ENCODE measurements around the gene POLDIP2. TPM values are rescaled to one million over a fixed set of nuclear protein-coding genes. Genes with fewer than 3 reads are reported as not detected.
A peak's percentile ranks its signal among the peaks of the same experiment; 100 is the strongest.

Gene POLDIP2
- total RNA-seq, 1 donor from 2014 or later = 157 TPM

DNA sequence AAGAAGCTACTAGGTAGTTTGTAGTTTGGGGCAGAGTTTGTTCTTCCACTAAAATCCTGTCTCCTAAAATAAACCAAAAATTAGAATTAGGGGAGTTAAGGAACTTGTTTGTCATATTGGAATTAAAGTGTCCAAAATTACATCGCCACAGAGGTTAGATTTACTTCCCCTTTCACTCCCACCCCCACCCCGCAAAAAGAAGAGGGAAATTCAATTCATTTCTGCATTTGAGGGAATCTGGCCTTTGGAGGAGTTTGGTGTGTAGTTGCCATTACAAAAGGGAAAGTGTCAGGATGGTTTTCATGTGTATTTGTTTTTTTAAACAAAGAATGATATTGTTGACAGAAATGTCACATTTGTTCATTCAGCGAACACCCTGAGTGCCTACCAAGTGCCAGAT, 32.5 kb downstream of the POLDIP2 start:
- no peak for ATAC-seq
- intact Hi-C loops (cut with micrococcal nuclease) = no loop called here
- no peak for DNase-seq

DNA sequence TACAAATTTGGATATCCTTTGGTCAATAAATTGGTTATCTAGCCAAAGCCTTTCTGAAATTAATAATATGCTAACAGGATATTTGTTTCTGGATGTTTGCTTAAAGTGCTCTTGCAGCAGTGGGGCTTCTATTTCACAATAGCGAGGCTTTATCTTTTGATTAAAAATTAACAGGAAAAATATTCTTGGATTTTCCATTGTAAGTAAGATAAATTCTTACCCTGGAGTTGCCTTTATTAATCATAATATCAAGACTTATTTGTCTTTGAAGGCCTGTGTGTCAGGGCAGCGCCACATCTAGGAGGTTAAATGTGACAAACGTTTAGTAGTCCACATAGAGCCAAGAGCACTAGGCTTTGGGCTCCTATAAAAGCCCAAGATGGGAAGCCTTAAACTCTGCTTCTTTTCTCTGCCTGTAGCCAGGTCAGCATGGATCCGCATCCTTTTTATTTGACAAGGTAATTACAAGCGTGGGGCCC, 33.0 kb downstream of the POLDIP2 start:
- DNase-seq (no peak), ATAC-seq (no peak)
- intact Hi-C loops (cut with micrococcal nuclease) = no loop called here

DNA sequence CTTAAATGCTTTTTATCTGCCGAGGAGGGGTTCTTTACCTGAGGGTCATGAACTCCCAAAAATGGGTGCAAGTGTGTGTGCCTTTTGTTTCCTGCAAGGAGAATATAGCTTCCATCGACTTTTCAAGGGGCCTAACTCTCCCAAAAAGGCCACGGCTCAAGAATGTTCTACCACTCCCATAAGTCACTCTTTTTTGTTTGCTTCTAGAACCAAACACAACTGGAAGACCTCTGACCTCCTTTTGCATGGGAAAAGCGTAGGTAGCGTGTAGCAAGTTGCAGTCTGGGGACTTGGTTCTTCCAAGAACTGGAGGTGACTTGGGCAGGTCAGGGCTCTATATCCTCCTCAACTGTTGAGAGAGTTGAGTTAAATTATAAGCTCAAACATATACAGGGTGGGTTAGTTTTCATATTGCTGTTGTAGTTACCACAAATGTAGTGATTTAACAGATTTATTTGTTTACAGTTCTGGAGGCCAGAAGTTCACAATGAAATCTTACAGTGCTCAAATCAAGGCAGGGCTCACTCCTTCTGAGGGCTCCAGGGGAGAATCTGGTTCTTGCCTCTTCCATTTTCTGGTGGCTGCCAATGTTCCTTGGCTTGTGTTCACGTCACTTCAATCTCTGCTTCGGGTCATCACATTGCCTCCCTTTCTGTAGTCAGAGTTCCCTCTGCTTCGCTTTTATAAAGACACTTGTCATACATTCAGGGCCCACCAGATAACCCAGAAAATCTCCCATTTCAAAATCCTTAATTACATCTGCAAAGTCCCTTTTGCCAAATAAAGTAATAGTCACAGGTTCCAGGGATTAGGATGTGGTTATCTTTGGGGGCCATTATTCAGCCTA, 36.9 kb downstream of the POLDIP2 start:
- ATAC-seq (no peak), DNase-seq (no peak)
- intact Hi-C loops (cut with micrococcal nuclease) = no loop called here

DNA sequence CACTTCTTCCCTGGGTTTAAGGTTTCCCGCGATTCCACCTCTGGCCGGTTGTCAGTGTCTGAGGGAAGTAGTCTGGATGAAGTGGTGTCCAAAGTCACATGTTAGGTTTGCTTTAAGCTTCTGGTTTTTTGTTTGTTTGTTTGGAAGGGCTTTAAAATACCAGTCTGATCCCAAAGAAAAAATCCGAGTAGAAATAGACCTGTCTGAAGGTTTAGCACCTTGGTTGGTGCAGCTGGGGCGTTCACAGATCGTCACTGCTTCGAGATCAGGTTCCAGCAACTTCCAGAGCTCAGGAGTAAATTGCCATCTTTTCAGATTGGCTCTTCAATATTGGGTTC, 37.8 kb downstream of the POLDIP2 start:
- intact Hi-C loops (cut with micrococcal nuclease) = no loop called here
- no peak for DNase-seq
- ATAC-seq = no peak

DNA sequence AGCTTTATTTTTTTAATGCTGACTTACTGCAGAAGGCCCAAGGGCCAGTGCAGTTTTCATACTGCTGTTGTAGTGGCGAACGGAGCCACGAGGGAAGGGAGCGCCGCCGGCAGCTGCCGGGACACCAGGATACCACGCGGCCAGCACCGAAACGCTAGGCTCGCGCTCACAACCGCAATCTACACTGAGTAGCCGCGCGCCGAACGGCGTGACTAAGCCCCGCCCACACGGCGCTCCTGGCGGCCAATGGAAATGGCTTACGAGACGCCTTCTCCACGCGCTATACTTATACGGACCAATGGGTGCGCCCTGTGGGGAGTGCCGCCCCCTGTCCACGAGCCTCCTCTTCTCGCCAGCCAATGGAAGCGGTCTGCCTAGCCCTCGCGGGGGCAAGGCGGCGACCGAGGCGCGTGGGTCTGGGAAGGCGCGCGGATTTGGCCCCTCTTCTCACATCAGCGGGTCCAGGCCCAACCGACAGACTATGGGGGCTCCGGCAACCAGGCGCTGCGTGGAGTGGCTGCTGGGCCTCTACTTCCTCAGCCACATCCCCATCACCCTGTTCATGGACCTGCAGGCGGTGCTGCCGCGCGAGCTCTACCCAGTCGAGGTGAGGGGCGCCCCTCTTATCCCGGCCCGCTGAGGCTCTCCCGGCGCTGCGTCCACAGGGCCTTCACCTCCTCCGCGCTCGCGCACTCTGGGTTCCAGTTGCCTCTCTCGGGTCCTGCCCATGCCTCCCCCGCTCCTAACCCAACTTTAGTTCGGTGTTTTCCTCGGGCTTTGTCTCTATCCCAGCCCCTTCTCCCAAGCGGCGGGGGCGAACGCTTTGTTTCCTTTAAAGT, 38.3 kb downstream of the POLDIP2 start, which contains the start of gene TMEM97:
TMEM97 (plus strand) TSS at position 442 of the 839 bp plus-strand sequence; CDS start at position 482, 40 bp downstream.
- ATAC-seq (peak; percentile 100), DNase-seq (peak; percentile 98)
- intact Hi-C loops (cut with micrococcal nuclease) = no loop called here

DNA sequence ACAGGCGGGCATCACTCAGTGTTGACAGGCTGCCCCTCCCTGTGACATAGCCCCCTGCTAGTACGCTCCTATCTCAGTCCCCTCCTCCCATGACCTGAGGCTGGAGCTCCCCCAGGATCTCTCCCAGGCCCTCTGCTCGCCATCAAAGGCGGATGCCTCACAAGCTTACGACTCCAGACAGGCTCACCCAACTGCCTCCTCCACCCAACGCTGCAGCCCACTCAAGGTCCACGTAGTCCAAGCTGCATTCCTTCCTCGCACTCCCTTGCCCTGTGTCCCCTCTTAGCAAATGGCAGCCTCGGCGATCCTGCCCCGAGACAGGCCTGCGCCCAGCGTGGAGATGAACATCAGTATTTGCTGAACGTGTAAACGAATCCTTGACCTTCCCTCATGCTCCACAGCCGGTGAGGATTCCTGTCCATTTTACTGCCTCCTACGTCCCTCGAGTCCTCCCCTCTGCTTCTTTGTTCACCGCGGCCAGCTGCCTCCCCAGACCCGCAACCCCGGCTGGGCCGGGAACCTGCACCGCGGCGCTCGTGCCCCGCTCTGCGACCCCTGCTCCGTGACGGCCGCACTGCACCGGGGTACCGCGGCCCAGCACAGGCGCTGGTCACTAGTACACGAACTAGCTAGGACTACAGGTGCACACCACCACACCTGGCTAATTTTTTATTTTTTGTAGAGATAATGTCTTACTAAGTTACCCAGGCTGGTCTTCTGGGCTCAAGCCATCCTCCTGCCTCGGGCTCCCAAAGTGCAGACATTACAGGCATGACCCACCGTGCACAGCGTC, 39.2 kb downstream of the POLDIP2 start:
- DNase-seq (no peak), ATAC-seq (peak; percentile 3)
- intact Hi-C loops (cut with micrococcal nuclease) = no loop called here

DNA sequence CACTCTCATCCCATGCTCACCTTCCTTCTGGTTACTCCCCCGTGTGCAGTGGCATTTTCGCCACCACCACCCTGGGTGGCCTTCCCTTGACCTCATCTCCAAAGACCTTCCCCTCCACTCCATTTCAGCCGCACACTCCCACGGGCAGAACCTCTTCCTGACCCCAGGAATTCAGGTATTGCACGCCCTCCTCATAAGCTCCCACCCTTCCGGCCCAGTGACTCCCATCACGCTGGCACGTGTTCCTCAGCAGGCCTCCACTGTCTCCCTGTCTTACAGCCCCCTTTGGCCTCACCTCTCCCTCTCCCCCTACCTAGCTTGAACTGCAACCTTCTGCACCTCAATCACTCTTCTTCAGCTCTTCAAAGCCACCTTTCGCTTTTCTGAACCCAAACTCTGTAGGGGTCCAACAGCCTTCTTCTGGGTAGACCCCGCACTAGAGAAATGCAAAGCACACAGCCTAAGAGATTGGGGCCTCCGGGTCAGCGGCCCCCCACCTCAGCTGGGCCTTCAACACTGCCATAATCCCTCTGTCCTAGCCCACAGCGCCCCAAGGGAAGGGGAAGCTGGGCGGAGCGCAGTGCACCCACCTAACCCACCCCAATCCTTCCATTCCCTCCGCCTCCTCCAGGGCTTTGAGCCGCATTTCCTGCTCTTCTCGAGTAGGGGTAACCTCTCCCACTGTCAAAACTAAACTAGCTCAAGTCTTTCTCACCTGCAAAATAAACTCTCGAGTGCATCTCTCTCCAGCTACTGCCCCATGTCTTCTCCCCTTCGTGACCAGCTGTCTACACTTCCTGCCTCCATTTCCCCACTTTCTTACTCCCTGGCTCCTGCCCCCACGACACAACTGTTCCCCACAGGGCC, 40.0 kb downstream of the POLDIP2 start:
- ATAC-seq (no peak), DNase-seq (no peak)
- intact Hi-C loops (cut with micrococcal nuclease) = no loop called here

DNA sequence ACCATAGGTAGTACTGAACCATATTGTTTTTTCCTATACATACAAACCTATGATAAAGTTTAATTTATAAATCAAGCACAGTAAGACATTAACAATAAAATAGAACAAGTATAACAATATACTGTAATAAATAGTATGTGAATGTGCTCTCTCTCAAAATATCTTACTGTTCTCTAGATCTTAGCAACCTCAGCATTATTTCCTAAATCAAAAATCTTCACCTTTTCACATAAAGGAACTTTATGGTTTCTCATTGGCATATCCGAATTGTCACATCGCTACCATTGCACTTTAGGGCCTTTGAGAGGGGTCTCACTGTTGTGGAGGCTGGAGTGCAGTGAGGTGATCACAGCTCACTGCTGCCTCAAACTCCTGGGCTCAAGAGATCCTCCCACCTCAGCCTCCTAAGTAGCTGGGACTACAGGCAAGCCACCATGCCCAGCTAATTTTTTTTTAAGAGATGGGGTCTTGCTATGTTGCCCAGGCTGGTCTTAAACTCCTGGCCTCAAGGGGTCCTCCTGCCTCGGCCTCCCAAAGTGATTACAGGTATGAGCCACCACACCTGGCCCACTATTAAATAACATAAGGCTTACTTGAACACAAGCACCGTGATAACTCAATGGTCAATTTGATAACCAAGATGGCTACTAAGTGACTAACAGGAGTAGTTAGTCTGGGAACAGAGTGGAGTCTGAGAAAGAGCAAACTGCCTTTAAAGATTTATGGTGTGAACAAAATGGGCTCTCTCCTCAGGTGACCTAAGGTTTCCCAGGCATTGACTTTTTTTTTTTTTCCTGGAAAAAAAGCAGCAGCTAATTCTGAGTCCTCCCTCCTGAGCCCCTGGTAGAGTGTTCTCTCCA, 41.3 kb downstream of the POLDIP2 start:
- ATAC-seq (no peak), DNase-seq (no peak)
- intact Hi-C loops (cut with micrococcal nuclease) = no loop called here

DNA sequence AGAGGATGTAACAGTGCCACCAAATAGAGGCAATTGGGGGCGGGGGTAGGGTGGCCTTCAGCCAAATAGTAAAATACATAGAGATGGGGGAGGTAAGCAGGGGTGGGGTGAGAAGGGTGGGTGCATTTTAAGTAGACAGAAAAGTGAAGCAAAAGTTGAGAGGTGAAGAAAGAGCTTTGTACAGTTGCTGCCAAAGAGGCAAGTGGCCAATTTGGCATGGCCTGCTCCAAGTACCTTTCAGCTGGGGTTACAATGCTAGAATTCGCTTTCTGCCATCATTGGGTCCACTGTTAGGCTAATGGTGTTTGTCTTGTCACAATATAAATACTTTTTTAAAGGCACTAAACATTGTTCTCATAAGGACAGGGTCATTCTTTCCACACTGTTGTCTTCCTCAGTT, 43.5 kb downstream of the POLDIP2 start:
- DNase-seq (no peak), ATAC-seq (no peak)
- intact Hi-C loops (cut with micrococcal nuclease) = no loop called here

- intact Hi-C loops (cut with micrococcal nuclease) = no loop called here
- DNase-seq (no peak), ATAC-seq (no peak)
Observed at GRCh38 chr17:28306954-28307401, 50.3 kb downstream of the POLDIP2 start.

- DNase-seq (no peak), ATAC-seq (no peak)
- intact Hi-C loops (cut with micrococcal nuclease) = no loop called here
Observed at GRCh38 chr17:28298449-28298848, 58.9 kb downstream of the POLDIP2 start.

Small RNA genes lying within 50 kb of the gene (microRNA-seq; reads per million reads assigned to microRNA genes)
- not detected for gene MIR4723 (ENCODE audit: borderline number of aligned reads)

Other genes starting within 250 kb of the POLDIP2 start
- gene TMEM97, start 38.3 kb downstream of the POLDIP2 start, total RNA-seq = 2.4 TPM
- 12.5 TPM for gene IFT20, start 22.1 kb downstream of the POLDIP2 start, total RNA-seq
- gene TNFAIP1, start 21.8 kb downstream of the POLDIP2 start, total RNA-seq = 32.6 TPM
- gene SEBOX, start 7.7 kb upstream of the POLDIP2 start, total RNA-seq = not detected
- 38.1 TPM for gene VTN, start 12.8 kb upstream of the POLDIP2 start, total RNA-seq
- 4.2 TPM for gene SARM1, start 14.2 kb upstream of the POLDIP2 start, total RNA-seq
- gene SLC46A1, start 48.7 kb upstream of the POLDIP2 start, total RNA-seq = 7.9 TPM
- not detected for gene SLC13A2, start 116.1 kb upstream of the POLDIP2 start, total RNA-seq
- not detected for gene FOXN1, start 148.8 kb upstream of the POLDIP2 start, total RNA-seq
- gene UNC119, start 195.1 kb upstream of the POLDIP2 start, total RNA-seq = 22.2 TPM
- gene PIGS, start 214.0 kb upstream of the POLDIP2 start, total RNA-seq = 45.0 TPM
- 380 TPM for gene ALDOC, start 219.4 kb upstream of the POLDIP2 start, total RNA-seq
- 1.1 TPM for gene SPAG5, start 241.5 kb upstream of the POLDIP2 start, total RNA-seq

Measured in left ventricle myocardium superior (tissue), 1 donor.